GM21528 (cell line): ENCODE results near the gene WASHC2A.
"Not testable (repeated sequence)": the region's sequence is repeated elsewhere in the genome, so short reads cannot be mapped to it uniquely, and the experiment has no call there.

Experiments
- ATAC-seq: cut with Tn5 transposase; IDR thresholded peaks from one replicate; pipeline ENCODE4 v1.9.1; 2021; ENCODE audit warnings: mild to moderate bottlenecking, moderate library complexity; ENCODE audit not compliant: unreplicated experiment, low FRiP score

WASHC2A gene

DNA sequence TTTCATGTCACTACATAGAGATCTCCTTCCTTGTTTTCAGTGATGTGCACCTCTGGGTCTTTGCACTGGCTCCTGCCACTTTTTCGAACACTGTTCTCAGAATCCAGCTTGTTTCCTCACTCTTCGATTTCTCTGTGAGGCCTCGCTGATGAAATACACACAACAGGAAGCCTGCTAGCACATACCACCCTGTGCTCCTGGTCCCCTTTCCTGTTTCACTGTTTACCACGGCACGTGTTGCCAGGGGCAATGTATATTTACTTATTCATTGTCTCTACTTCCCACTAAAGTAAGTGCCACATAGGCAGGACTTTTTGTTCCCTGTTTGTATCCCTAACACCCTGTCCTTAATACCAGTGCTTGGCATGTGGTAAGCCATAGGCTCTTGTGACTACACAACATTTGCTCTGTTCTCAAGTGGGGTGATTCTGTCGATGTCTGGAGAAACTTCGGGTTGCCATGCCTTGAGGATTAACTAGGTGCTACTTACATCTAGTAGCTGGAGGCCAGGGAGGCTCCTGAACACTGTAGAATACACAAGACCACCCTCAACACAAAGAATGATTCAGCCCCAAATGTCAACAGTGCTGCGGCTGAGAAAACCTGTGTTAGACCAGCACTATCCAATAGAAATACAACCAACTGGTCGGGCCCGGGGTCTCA is 75.9 kb downstream of the WASHC2A start:
- not testable (repeated sequence) for ATAC-seq

DNA sequence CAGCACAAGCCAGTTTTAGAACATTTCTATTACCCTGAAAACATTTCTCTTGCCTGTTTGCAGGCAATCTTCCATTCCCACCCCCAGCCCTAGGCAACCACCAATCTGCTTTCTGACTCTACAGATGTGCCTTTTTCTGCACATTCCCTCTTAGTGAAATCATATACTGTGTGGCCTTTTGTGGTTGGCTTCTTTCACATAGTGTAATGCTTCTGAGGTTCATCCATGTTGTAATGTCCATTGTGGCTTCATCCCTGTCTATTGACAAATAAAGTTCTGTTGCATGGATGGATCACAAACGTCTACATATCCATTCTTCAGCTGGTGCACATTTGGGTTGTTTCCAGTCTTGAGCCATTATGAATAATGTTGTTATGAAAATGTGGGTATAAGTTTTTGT is 77.8 kb downstream of the WASHC2A start:
- ATAC-seq, result not testable (repeated sequence)

DNA sequence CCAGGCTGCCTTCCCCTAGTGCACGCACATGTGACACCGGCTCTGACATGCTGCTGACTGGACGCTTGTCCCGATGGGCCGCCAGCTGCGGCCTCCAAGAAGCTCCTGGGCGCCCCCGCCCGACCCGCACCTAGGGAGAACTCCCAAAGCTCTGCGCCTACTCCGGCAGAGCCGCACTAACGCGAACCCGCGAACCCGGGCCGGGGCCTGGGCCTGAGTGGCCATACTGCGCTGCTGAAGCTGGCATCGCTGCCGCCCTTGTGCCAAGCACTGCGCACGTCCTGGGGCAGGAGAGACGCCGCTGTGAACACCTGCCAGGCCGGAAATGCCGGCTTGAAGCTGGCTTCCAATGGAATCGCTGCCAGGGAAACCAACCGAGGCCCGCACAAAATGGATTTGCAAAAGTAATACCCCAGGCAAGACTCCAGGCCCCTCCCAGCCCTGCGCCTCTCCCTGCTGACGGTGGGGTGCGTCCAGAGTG is 85.1 kb downstream of the WASHC2A start:
- no peak for ATAC-seq

DNA sequence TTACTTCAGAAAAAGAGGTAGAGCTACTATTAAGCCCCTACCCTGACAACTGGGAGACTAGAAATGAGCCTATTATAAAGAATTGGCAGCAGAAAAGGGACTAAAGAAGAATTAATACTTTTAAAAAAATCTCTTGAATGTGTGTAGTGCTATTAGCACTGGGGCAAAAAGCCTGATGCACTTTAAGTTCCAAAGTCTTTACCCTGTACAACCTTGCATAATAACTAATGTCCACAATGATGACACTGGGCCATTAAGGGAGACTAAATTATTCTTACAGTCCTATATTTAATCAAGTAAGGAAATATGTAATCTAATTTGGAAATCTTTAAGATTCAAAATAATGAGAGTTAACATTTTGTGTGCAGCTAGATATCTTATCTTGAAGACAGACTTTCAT is 90.1 kb downstream of the WASHC2A start:
- ATAC-seq, result not testable (repeated sequence)

DNA sequence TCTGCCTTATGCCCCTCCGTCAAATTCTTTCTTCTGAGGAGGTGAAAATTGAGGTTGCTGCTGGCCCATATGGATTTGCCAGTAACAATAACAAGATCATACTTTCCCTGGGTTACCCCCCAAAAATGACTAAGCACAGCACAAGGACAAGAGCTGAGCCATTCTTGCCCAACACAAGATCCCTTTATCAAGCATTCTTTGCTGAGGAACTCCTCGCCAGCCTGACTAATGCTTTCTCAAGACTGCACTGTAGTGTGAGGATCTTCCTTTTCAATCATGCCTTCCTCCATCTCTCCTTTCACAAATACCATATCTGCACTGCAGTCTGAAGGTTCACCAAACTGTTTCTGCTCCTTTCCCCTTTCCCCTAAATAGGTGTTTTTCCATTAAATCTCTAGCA is 92.1 kb downstream of the WASHC2A start:
- ATAC-seq, result not testable (repeated sequence)

DNA sequence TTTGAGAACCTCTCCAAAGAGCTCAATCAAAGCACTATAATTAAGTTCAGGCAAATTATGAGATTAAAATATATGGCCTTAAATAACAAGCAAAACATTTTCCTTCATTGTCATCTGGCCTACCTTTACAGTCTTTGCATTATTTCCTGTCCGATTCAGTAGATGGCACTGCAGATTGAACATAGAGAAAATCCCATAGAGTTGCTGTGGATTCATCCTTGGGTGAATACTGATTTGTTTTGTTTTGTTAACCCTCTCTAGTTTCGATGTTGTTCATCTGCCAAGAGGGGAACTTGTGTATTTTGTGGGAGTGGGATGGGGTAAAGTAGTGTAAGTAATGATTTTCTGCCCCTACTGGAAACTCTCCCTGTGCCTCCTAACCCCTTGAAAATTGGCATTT is 97.3 kb downstream of the WASHC2A start:
- not testable (repeated sequence) for ATAC-seq

DNA sequence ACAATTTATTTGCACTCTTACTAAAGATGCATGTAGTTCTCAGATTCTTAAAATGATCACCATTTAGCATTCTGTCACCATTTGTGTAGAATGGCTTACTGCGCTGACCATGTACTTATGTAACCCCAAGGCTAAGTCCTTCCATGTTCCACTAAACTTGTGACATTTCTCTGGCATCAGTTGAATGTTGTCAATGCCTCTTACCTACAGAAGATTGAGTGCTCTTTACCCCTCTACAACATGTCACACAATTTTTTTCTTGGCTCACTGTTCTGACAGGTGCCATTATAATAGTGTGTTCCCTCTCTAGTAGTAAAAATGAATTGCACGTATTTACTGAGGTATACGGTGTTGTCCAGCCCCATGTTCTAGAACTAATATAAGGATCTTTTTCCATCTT is 100.1 kb downstream of the WASHC2A start:
- ATAC-seq, result not testable (repeated sequence)

DNA sequence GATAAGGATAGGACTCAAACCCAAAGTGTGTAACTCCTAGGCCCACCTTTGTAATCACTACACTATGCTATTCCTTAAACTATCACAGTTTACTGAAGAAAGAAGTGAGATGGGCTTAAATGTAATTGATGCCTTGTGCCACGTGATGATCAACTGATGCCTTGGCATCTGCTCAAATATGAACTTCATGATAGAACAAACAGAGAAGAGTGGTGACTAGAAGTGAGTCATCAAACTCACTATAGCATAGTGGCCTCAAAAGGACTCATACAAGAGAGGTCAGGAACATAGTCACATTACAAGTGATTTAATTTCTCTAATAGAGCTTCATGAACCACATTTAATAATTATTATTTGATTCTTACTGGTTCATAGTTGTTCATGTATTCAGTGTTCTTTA is 101.8 kb downstream of the WASHC2A start:
- not testable (repeated sequence) for ATAC-seq

DNA sequence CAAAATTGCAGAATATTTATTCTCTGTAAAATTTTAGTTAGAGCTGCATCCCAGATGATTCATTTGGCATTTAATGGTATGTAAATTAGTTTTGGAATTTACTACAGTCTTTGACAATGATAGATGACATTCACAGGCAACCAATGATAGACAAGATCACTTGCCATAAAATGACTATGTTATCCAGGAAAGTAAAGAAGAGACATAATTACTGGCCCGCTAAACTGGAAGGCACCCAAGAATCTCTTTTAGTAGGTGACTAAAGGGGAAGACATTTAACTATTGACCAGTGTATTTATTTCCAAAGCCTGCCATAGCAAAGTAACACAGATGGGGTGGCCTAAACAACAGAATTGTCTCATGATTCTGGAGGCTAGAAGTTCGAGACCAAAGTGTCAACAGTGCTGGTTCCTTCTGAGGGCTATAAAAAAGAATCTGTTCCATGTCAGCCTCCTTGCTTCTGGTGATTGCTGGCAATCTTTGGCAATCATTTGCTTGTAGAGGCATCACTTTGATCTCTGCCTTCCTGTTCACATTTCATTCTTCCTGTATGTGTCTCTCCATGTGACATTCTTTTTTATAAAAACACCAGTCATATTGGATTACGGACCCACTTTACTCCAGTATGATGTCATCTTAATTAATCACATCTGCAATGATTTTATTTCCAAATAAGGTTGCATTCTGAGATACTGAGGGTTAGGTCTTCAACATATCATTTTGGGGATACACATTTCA is 107.2 kb downstream of the WASHC2A start:
- ATAC-seq, result not testable (repeated sequence)
